CD8-positive, alpha-beta memory T cell (primary cell): Measurements from ENCODE around the gene ARHGAP44. TPM values are rescaled to one million over a fixed set of nuclear protein-coding genes. Genes with fewer than 3 reads are reported as not detected.

ENCODE experiments used
- CTCF ChIA-PET: fragments of 350-600 bp; sonication (Branson Sonifier 250); formaldehyde crosslinking; loops from one replicate; lab custom pipeline; 2021; ENCODE audit warnings: antibody characterized with exemption; lab: Charles Lee
- POLR2A ChIA-PET: fragments of 350-600 bp; sonication (Branson Sonifier 250); formaldehyde crosslinking; loops from one replicate; lab custom pipeline; 2021; ENCODE audit warnings: antibody characterized with exemption; lab: Charles Lee
- DNase-seq, 5 donors: peaks; one replicate each; pipeline versions ENCODE4 v3.0.0 to v3.0.0-alpha.2; 2020 to 2022; ENCODE audit warnings: mixed read lengths in 1 of 5
- H3K27ac ChIP-seq: one replicate; pipeline ENCODE4 v1.7.0; 2013; ENCODE audit warnings: low read depth, mild to moderate bottlenecking, low read length, moderate library complexity
- H3K27me3 ChIP-seq: 2 replicates; pipeline ENCODE4 v1.7.0; 2013; ENCODE audit warnings: low read length, mild to moderate bottlenecking; ENCODE audit not compliant: insufficient read depth, poor library complexity, severe bottlenecking
- H3K36me3 ChIP-seq: 2 replicates; pipeline ENCODE4 v1.7.0; 2013; ENCODE audit warnings: mild to moderate bottlenecking, low read length, moderate library complexity; ENCODE audit not compliant: insufficient read depth
- H3K4me1 ChIP-seq: 2 replicates; pipeline ENCODE4 v1.7.0; 2013; ENCODE audit warnings: mild to moderate bottlenecking, low read length, moderate library complexity; ENCODE audit not compliant: insufficient read depth
- H3K4me3 ChIP-seq: 2 replicates; pipeline ENCODE4 v1.7.0; 2013; ENCODE audit warnings: mild to moderate bottlenecking, low read length
- H3K9me3 ChIP-seq: 2 replicates; pipeline ENCODE4 v1.7.0; 2013; ENCODE audit warnings: mild to moderate bottlenecking, low read length
- H3K27ac Mint-ChIP-seq, 8 donors: one replicate each; pipeline ENCODE4 v1.8.0; 2020 to 2021; ENCODE audit warnings: mixed read lengths in 8 of 8, mild to moderate bottlenecking in 6 of 8, inconsistent platforms in 3 of 8, moderate library complexity in 3 of 8
- H3K27me3 Mint-ChIP-seq, 2 donors: one replicate each; pipeline ENCODE4 v1.8.0; 2020 to 2021; ENCODE audit warnings: mixed read lengths in 2 of 2, mild to moderate bottlenecking in 1 of 2, moderate library complexity in 1 of 2
- H3K36me3 Mint-ChIP-seq, 3 donors: one replicate each; pipeline ENCODE4 v1.8.0; 2020 to 2021; ENCODE audit warnings: mixed read lengths in 3 of 3, inconsistent platforms in 1 of 3, mild to moderate bottlenecking in 1 of 3
- H3K4me1 Mint-ChIP-seq, 3 donors: one replicate each; pipeline ENCODE4 v1.8.0; 2020 to 2021; ENCODE audit warnings: mixed read lengths in 3 of 3, inconsistent platforms in 1 of 3, mild to moderate bottlenecking in 1 of 3
- H3K4me3 Mint-ChIP-seq, 7 donors: one replicate each; pipeline ENCODE4 v1.8.0; 2020 to 2021; ENCODE audit warnings: mixed read lengths in 7 of 7, mild to moderate bottlenecking in 6 of 7, moderate library complexity in 4 of 7, inconsistent platforms in 2 of 7
- H3K9me3 Mint-ChIP-seq, 5 donors: one replicate each; pipeline ENCODE4 v1.8.0; 2020 to 2022; ENCODE audit warnings: mixed read lengths in 5 of 5, mild to moderate bottlenecking in 3 of 5, moderate library complexity in 2 of 5, inconsistent platforms in 1 of 5
- polyA plus RNA-seq: library from polyadenylated mRNA; unstranded; fragments of 300-500 nt; fragmentation: Illumina TruSeq; gene quantifications from one replicate; pipeline ENCODE4 v1.2.3, GENCODE V29; 2021
- total RNA-seq, 2 experiments: library from RNA; stranded (reverse); gene quantifications; one replicate each; pipeline ENCODE4 v1.2.3, GENCODE V29; 2021

Gene ARHGAP44
- total and polyA plus RNA-seq, 3 experiments from 2014 or later: not detected

DNA sequence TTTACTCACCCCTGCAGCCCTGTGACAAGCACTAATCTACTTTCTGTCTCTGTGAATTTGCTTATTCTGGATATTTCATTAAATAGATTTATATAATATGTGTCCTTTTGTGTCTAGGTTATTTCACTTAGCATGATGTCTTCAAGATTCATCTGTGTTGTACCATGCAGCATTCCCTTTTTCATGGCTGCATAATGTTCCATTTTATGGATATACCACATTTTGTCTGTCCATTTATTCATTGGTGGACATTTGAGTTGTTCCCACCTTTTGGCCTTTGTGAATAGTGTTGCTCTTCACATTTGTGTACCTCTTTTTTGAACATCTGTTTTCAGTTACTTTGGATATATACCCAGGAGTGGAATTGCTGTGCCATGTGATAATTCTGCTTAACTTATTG, 118.2 kb downstream of the ARHGAP44 start:
- DNase-seq: no peak
- H3K9me3 ChIP-seq: no peaks in the 10 kb centered on the region
- no peaks in the 10 kb centered on the region for H3K36me3 Mint-ChIP-seq

DNA sequence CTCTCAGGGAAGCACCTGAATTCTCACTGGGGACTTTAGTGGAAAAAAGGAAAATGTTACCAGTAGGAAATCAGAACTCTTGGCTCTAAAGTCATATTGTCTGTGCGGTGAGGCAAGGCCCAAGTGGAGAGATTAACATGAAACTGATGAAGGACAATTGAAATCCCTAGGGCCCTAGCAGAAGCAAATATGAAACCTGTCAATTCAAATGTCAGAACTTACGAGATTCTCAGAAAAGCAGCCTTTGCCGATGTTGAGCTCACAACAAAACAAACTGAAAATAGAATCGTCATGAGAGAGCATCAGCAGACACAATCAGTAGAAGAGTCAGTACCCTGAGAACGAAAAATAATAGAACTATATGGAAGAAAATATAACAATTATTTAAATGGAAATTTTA, 119.7 kb downstream of the ARHGAP44 start:
- no peak overlapping the region for H3K27ac Mint-ChIP-seq
- H3K9me3 ChIP-seq: no peaks in the 10 kb centered on the region
- H3K36me3 ChIP-seq: no peaks in the 10 kb centered on the region
- CTCF ChIA-PET: no interaction called here
- no peak for DNase-seq
- H3K36me3 Mint-ChIP-seq: no peaks in the 10 kb centered on the region
- H3K4me3 Mint-ChIP-seq: no peak overlapping the region
- H3K27me3 ChIP-seq: no peaks in the 10 kb centered on the region
- H3K4me1 ChIP-seq: no peaks in the 10 kb centered on the region
- no peak overlapping the region for H3K4me3 ChIP-seq
- peaks cover 9 to 20% of the 10 kb centered on the region in 2 donors for H3K27me3 Mint-ChIP-seq
- H3K4me1 Mint-ChIP-seq: no peaks in the 10 kb centered on the region
- no peak overlapping the region for H3K27ac ChIP-seq
- peaks cover 0 to 13% (median 2%) of the 10 kb centered on the region in 5 donors for H3K9me3 Mint-ChIP-seq
- POLR2A ChIA-PET: no interaction called here

More for the DNA sequence above, 118.2 kb downstream of the ARHGAP44 start:
- no peaks in the 10 kb centered on the region for H3K36me3 ChIP-seq
- Mint-ChIP-seq H3K27me3 (peaks cover 11 to 20% of the 10 kb centered on the region in 2 donors), H3K9me3 (peaks cover 0 to 11% (median 0%) of the 10 kb centered on the region in 5 donors), H3K4me3 (no peak overlapping the region), H3K4me1 (no peaks in the 10 kb centered on the region), H3K27ac (no peak overlapping the region)
- ChIA-PET CTCF (no interaction called here), POLR2A (no interaction called here)
- no peaks in the 10 kb centered on the region for H3K27me3 ChIP-seq
- H3K4me3 ChIP-seq: no peak overlapping the region
- no peaks in the 10 kb centered on the region for H3K4me1 ChIP-seq
- H3K27ac ChIP-seq: no peak overlapping the region

DNA sequence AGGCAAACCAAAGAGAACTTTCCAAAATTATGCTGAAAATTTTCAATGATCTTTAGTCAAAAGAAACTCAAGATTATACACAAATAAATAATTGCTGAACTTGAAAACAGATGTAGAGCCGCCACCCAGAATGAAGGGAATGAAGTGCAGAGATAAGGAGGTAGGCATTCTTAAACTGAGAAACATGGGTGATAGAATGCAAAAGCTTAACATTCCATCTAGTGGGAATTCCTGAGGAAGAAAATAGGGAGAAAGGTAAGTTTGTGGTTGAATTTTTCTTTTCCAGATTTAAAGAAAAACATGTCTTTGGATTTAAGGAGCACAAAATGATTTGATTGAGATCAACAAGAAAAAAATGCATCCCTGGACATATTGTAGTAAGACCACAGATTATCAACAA, 120.2 kb downstream of the ARHGAP44 start:
- no peak overlapping the region for H3K4me3 ChIP-seq
- no peaks in the 10 kb centered on the region for H3K27me3 ChIP-seq
- Mint-ChIP-seq H3K9me3 (peaks cover 0 to 13% (median 2%) of the 10 kb centered on the region in 5 donors), H3K4me3 (no peak overlapping the region), H3K4me1 (no peaks in the 10 kb centered on the region), H3K36me3 (no peaks in the 10 kb centered on the region), H3K27me3 (peaks cover 9 to 18% of the 10 kb centered on the region in 2 donors), H3K27ac (no peak overlapping the region)
- no peak for DNase-seq
- H3K27ac ChIP-seq: no peak overlapping the region
- POLR2A ChIA-PET: no interaction called here
- H3K9me3 ChIP-seq: no peaks in the 10 kb centered on the region
- no peaks in the 10 kb centered on the region for H3K36me3 ChIP-seq
- H3K4me1 ChIP-seq: no peaks in the 10 kb centered on the region
- CTCF ChIA-PET: no interaction called here

DNA sequence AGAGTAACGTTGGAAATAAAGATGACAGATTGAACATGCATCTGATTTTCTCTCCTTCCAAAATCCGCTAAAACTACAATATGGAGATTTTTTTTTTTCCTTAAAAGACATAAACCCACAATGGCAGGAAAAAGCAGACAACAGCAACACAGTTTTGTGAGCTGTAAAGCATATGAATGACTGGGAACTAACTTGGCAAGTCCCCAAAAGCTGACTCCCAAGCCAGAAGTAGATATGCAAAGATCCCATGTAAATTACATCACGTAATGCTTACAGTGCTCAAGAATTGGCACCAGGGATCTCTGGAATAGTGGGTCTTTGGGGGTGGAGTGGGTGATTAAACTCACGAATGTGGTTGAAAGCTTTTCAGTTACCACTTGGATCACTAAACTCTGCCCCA, 121.9 kb downstream of the ARHGAP44 start:
- Histone ChIP-seq H3K27me3 (no peaks in the 10 kb centered on the region), H3K4me1 (no peaks in the 10 kb centered on the region), H3K4me3 (no peak overlapping the region), H3K9me3 (no peaks in the 10 kb centered on the region), H3K36me3 (no peaks in the 10 kb centered on the region), H3K27ac (no peak overlapping the region)
- Mint-ChIP-seq H3K36me3 (no peaks in the 10 kb centered on the region), H3K9me3 (peaks cover 0 to 12% (median 2%) of the 10 kb centered on the region in 5 donors), H3K27me3 (peaks cover 9 to 14% of the 10 kb centered on the region in 2 donors), H3K27ac (no peak overlapping the region), H3K4me1 (no peaks in the 10 kb centered on the region), H3K4me3 (no peak overlapping the region)
- ChIA-PET POLR2A (no interaction called here), CTCF (no interaction called here)
- no peak for DNase-seq

DNA sequence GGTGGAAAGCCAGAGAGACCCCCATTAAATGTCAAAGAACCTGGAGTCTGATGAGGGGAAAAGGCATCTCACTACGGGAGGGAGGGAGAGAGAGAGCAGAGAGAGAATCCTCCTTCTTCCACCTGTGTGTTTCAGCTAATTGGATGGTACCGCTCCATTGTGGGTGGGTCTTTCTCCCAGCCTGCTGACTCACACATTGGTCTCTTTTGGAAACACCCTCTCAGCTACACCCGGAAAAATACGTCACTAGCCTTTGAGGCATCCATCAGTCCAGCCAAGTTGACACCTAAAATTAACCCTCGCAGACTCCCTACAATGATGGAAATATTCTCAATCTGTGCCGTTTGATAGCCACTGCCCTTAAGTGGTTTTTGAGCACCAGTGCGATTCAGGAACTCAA, 128.1 kb downstream of the ARHGAP44 start:
- Histone ChIP-seq H3K4me3 (no peak overlapping the region), H3K27me3 (no peaks in the 10 kb centered on the region), H3K27ac (no peak overlapping the region), H3K36me3 (no peaks in the 10 kb centered on the region), H3K4me1 (no peaks in the 10 kb centered on the region), H3K9me3 (no peaks in the 10 kb centered on the region)
- Mint-ChIP-seq H3K4me3 (no peak overlapping the region), H3K27ac (no peak overlapping the region), H3K9me3 (peaks cover 0 to 3% (median 0%) of the 10 kb centered on the region in 5 donors), H3K27me3 (no peaks in the 10 kb centered on the region), H3K4me1 (no peaks in the 10 kb centered on the region), H3K36me3 (no peaks in the 10 kb centered on the region)
- ChIA-PET POLR2A (no interaction called here), CTCF (no interaction called here)
- DNase-seq: no peak

DNA sequence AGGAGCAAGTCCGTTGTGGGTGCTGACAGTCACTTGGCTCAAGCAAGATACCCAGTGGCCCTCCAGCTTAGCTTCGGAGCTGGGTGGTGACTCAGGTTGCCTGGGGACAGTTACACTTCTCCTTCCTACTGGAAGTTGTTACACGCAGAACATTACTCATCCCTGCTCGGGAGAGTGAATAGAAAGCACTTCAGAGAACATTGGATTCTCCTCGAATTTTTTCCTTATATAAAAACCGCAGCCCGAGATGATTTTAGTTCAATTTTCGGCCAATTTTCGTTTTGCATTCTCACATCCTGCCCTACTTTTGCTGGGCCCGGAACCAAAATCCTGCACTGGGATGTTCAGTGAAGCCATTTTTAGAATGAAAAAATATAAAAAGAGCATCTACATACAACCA, 128.8 kb downstream of the ARHGAP44 start:
- Mint-ChIP-seq H3K27ac (no peak overlapping the region), H3K4me1 (no peaks in the 10 kb centered on the region), H3K36me3 (no peaks in the 10 kb centered on the region), H3K27me3 (no peaks in the 10 kb centered on the region), H3K4me3 (no peak overlapping the region), H3K9me3 (peaks cover 0 to 3% (median 0%) of the 10 kb centered on the region in 5 donors)
- Histone ChIP-seq H3K4me3 (no peak overlapping the region), H3K27me3 (no peaks in the 10 kb centered on the region), H3K4me1 (no peaks in the 10 kb centered on the region), H3K36me3 (no peaks in the 10 kb centered on the region), H3K27ac (no peak overlapping the region), H3K9me3 (no peaks in the 10 kb centered on the region)
- ChIA-PET POLR2A (no interaction called here), CTCF (no interaction called here)
- no peak for DNase-seq

DNA sequence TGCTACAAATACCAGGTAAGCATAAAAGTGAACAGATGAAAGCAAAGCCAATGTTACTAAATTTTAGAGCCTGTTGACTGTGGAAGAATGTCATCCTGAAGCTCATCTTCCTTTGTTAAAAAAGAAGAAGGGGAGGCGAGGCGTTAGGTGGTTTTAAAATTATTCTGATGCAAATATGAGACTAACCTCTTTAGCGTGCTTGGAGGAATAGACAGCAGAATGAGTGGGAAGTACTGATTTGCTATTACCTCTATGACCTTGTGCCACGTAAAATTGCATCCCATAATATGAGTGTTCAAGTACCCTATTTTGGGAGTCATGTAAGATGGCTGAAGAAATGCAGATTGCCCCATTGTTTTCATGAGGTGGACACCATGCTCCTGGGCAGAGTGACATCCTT, 132.8 kb downstream of the ARHGAP44 start:
- Mint-ChIP-seq H3K4me3 (no peak overlapping the region), H3K4me1 (no peaks in the 10 kb centered on the region), H3K36me3 (no peaks in the 10 kb centered on the region), H3K27me3 (peaks cover 0 to 1% of the 10 kb centered on the region in 2 donors), H3K27ac (no peak overlapping the region), H3K9me3 (peaks cover 0 to 2% (median 0%) of the 10 kb centered on the region in 5 donors)
- CTCF ChIA-PET: no interaction called here
- H3K9me3 ChIP-seq: no peaks in the 10 kb centered on the region
- no peaks in the 10 kb centered on the region for H3K4me1 ChIP-seq
- no peak for DNase-seq
- no peak overlapping the region for H3K4me3 ChIP-seq
- H3K27me3 ChIP-seq: no peaks in the 10 kb centered on the region
- POLR2A ChIA-PET: no interaction called here
- no peaks in the 10 kb centered on the region for H3K36me3 ChIP-seq
- H3K27ac ChIP-seq: no peak overlapping the region

DNA sequence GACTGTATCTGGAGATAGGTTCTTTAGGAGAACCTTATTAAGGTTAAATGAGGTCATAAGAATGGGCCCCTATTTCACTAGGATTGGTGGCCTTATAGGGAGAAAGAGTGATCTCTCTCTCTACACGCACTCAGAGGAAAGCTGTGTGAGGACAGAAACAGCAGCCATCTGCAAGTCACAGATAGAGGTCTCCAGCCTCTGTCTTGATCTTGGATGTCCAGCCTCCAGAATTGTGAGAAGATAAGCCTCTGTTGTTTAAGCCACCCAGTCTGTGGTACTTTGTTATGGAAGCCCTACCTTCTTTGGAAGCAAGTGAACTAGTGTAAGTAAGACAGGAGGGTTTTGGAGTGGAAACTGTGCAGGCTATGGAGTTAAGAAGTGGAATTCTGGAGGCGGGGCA, 135.3 kb downstream of the ARHGAP44 start:
- H3K4me3 ChIP-seq: no peak overlapping the region
- no peaks in the 10 kb centered on the region for H3K4me1 Mint-ChIP-seq
- no peaks in the 10 kb centered on the region for H3K9me3 ChIP-seq
- H3K4me3 Mint-ChIP-seq: no peak overlapping the region
- H3K9me3 Mint-ChIP-seq: peaks cover 0 to 2% (median 0%) of the 10 kb centered on the region in 5 donors
- peaks cover 0 to 1% of the 10 kb centered on the region in 2 donors for H3K27me3 Mint-ChIP-seq
- ChIA-PET POLR2A (no interaction called here), CTCF (no interaction called here)
- DNase-seq: no peak
- H3K27me3 ChIP-seq: no peaks in the 10 kb centered on the region
- H3K4me1 ChIP-seq: no peaks in the 10 kb centered on the region
- H3K27ac ChIP-seq: no peak overlapping the region
- no peaks in the 10 kb centered on the region for H3K36me3 ChIP-seq
- no peak overlapping the region for H3K27ac Mint-ChIP-seq
- no peaks in the 10 kb centered on the region for H3K36me3 Mint-ChIP-seq

DNA sequence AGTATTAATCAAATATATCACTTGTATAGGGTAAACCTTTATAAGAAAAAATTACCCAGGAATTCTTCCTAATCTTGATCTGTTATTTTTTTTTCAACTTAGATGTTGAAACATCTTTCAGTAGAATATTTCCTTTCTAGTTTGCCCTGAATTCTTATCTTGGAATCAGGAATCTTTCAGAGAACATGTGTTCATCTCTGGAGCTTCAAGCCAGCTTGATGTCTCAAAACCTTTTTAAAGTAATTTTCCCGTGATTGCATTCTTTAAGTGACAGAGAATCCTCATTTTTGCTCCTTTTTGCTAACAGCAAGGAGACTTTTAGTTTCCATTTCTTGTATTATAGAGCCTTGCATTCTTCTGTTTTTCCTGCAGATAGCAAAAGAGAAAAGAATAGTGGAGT, 137.7 kb downstream of the ARHGAP44 start:
- Histone ChIP-seq H3K4me1 (no peaks in the 10 kb centered on the region), H3K27me3 (no peaks in the 10 kb centered on the region), H3K27ac (no peak overlapping the region), H3K9me3 (no peaks in the 10 kb centered on the region), H3K4me3 (no peak overlapping the region), H3K36me3 (no peaks in the 10 kb centered on the region)
- ChIA-PET POLR2A (no interaction called here), CTCF (no interaction called here)
- Mint-ChIP-seq H3K4me3 (no peak overlapping the region), H3K27me3 (peaks cover 0 to 1% of the 10 kb centered on the region in 2 donors), H3K27ac (no peak overlapping the region), H3K9me3 (no peaks in the 10 kb centered on the region), H3K36me3 (no peaks in the 10 kb centered on the region), H3K4me1 (no peaks in the 10 kb centered on the region)
- no peak for DNase-seq
